BJ (cell line): ENCODE measurements around the gene AFF1. TPM values are rescaled to one million over a fixed set of nuclear protein-coding genes. Genes with fewer than 3 reads are reported as not detected.
"Not testable (repeated sequence)": the region's sequence is repeated elsewhere in the genome, so short reads cannot be mapped to it uniquely, and the experiment has no call there.

ENCODE experiments used
- CTCF ChIA-PET: fragments of 350-600 bp; formaldehyde crosslinking; extraction: SDS; loops from one replicate; lab custom pipeline; 2021; ENCODE audit warnings: antibody characterized with exemption, inconsistent platforms; lab: Yijun Ruan, JAX
- POLR2A ChIA-PET: fragments of 300-600 bp; sonication (Branson Sonifier 250); formaldehyde crosslinking; extraction: SDS; loops from one replicate; lab custom pipeline; 2021; ENCODE audit warnings: antibody characterized with exemption; lab: Charles Lee
- DNase-seq: peaks from one replicate; pipeline ENCODE4 v3.0.0-alpha.2; 2011; ENCODE audit warnings: low read depth
- H3K27me3 ChIP-seq: 2 replicates; pipeline ENCODE4 v1.6.0; 2011; ENCODE audit warnings: low read length; ENCODE audit not compliant: control insufficient read depth, insufficient read depth
- H3K36me3 ChIP-seq: 2 replicates; pipeline ENCODE4 v1.5.1; 2011; ENCODE audit warnings: low read length; ENCODE audit not compliant: control insufficient read depth, insufficient read depth
- H3K4me3 ChIP-seq: 2 replicates; pipeline ENCODE4 v1.5.1; 2011; ENCODE audit warnings: low read depth, mild to moderate bottlenecking, control low read depth, low read length
- CTCF ChIP-seq: IDR thresholded peaks from 2 replicates; pipeline ENCODE4 v1.5.1; 2011; ENCODE audit warnings: low read depth, mild to moderate bottlenecking, control low read depth, inconsistent platforms, low read length, moderate library complexity; ENCODE audit not compliant: insufficient read depth
- polyA plus RNA-seq: library from polyadenylated mRNA; depleted of rRNA; stranded (reverse); fragments of >200 nt; gene quantifications from 2 replicates; pipeline ENCODE4 v1.2.3, GENCODE V29; 2011

The AFF1 gene
- polyA plus RNA-seq, 1 experiment: 11.0 TPM

DNA sequence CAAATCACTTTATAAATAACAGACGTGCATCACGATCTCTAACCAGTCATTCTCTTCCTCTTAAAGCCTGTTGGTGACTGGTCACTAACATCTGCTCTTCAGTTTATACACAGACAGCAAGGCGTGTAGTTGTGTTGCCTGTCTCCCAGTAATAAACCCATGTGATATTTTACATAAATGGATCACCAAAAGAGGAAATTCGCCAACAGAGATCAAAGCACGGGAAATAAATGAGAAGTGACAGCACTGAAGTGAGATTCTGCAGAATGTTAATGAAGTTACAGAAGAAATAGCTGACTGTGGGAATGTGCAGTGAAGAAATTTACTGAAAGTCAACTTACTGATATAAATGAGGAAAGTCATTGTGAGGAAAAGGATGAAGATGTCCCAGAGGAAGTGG lies 47.0 kb downstream of the AFF1 start:
- CTCF ChIA-PET: no interaction called here
- no peak overlapping the region for H3K4me3 ChIP-seq
- no peaks in the 10 kb centered on the region for H3K36me3 ChIP-seq
- no peak for TF ChIP-seq CTCF
- POLR2A ChIA-PET: no interaction called here
- no peak for DNase-seq
- H3K27me3 ChIP-seq: no peaks in the 10 kb centered on the region

- H3K27me3 ChIP-seq, DNase-seq, POLR2A ChIA-PET, H3K4me3 ChIP-seq, H3K36me3 ChIP-seq: not testable (repeated sequence)
- CTCF ChIA-PET: interaction anchor here (0.7 kb wide), 1 partner anchor 27 kb away, joined by 4 read pairs; no protein-coding TSS in a partner anchor
Observed at GRCh38 chr4:86985852-86986251, 51.0 kb downstream of the AFF1 start.

GRCh38 chr4:86989658-86990057 lies 54.8 kb downstream of the AFF1 start:
- H3K36me3 ChIP-seq, DNase-seq, H3K27me3 ChIP-seq, POLR2A ChIA-PET, H3K4me3 ChIP-seq: not testable (repeated sequence)
- CTCF ChIA-PET: interaction anchor here (0.7 to 2.3 kb wide), 2 partner anchors 33 to 68 kb away, joined by 3 to 7 read pairs; no protein-coding TSS in a partner anchor

DNA sequence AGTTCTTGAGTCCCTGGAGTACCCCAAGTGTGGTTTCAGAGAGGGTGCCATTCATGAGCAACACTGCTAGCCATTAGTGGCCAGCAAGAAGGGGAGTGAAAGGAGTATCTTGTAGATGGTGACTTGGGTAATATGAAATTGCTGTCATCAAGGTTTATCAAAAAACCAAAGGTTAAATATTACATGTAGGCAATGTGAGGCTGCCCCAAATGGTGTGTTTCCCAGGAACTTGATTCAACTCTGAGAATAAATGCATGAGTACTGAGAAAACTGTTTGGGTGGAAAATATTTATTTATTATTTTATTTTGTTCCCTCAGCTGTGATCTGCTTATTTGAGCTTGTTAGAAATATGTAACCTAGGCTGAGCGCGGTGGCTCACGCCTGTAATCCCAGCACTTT lies 55.7 kb downstream of the AFF1 start:
- POLR2A ChIA-PET: no interaction called here
- no peak for DNase-seq
- Histone ChIP-seq H3K27me3 (no peaks in the 10 kb centered on the region), H3K4me3 (no peak overlapping the region), H3K36me3 (no peaks in the 10 kb centered on the region)
- CTCF ChIA-PET: no interaction called here
- TF ChIP-seq CTCF: no peak

GRCh38 chr4:86991994-86992393 lies 57.2 kb downstream of the AFF1 start:
- Histone ChIP-seq H3K27me3 (no peaks in the 10 kb centered on the region), H3K4me3 (no peak overlapping the region), H3K36me3 (no peaks in the 10 kb centered on the region)
- no peak for DNase-seq
- ChIA-PET POLR2A (no interaction called here), CTCF (interaction anchor here (0.9 kb wide), 1 partner anchor 9 kb away, joined by 3 read pairs; no protein-coding TSS in a partner anchor)
- no peak for TF ChIP-seq CTCF

DNA sequence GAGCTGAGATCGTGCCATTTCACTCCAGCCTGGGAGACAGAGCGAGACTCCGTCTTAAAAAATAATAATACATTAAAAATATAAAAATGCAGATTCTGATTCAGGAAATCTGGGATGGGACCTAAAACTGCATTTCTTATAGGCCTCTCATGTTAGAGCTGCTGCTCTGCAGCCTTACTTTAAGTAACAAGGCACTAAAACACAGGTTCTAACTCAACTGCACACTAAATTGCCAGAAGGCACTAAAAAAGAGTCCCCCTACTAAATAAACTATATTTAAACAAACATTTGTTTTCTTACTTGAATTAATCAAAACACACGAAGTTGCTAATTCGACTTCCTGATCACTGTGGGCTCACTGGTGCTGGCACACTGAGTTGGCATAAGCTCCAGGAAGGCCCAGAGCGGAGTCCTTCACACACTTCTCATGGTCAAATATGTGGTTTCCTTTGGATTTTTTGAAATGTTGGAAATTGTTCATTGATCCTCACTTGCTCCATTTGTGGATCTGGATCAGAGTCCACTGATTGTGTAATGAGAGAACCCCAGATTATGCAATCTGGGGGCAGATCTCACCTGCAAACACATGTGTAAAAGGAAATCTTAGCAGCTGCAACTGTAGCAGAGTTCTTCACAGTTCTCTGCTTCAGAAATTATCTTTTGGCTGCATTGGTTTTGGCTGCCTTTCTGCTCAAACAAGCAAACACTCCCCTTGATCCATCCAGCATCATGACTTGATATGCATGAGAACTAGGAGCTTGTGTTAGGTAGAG lies 59.3 kb downstream of the AFF1 start:
- Histone ChIP-seq H3K4me3 (no peak overlapping the region), H3K27me3 (no peaks in the 10 kb centered on the region), H3K36me3 (no peaks in the 10 kb centered on the region)
- TF ChIP-seq CTCF: no peak
- DNase-seq: no peak
- ChIA-PET POLR2A (no interaction called here), CTCF (interaction anchor here (1.0 to 1.1 kb wide), 2 partner anchors 11 to 72 kb away, joined by 3 read pairs; no protein-coding TSS in a partner anchor)
